AG08396 (cell line): ENCODE measurements around the gene RBBP6.

Experiments
- DNase-seq: peaks from one replicate; pipeline ENCODE4 v3.0.0; 2012; ENCODE audit warnings: low spot score, mixed read lengths

Gene RBBP6

DNA sequence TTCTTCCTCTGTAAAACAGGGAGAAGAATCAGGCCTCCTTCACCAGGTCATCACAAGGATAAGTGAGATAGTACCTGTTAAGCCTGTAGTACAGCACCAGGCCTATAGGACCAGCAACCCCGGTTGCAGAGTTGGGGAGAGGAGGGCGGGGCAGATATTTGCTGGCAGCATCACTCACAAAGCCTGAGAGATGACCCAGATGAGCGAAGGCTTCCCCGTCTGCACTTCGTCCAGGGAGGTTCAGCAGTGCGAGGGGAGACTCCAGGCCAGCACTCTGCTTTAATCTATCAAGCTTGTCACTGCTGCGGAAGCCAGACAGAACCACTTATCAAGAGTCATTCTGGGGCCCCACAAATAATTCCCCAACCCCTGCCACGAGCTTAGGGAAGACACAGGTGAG, 15.8 kb upstream of the RBBP6 start:
- no peak for DNase-seq

DNA sequence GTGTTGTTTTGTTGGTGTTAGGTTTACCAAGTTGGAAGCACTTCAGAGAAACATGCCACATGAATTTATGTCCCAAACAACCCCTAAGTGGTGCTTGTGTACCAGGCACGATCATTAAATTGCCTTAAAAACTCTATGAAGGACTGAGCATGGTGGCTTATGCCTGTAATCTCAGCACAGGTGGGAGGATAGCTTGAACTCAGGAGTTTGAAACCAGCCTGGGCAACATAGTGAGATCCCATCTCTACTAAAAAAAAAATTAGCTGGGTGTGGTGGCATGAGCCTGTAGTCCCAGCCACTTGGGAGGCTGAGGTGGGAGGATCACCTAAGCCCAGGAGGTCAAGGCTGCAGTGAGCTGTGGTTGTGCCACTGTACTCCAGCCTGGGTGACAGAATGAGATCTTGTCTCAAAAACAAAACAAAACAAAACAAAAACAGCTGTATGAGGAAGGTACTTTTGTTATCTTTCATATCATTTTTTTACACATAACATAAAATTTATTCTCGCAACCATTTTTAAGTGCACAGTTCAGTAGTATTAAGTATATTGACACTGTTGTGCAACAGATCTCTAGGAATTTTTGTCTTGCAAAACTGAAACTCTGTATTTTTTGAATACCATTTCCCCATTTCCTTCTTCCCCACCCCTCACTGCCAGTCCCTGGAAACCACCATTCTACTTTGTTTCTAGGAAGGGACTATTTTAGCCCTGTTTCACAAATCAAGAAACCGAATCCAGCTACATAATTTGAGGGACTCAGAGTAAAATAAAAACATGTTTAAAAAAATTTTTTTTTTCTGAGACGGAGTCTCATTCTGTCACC, 14.3 kb upstream of the RBBP6 start:
- DNase-seq, result no peak

GRCh38 chr16:24525970-24526559, 13.3 kb upstream of the RBBP6 start:
- DNase-seq, result peak; percentile 44

DNA sequence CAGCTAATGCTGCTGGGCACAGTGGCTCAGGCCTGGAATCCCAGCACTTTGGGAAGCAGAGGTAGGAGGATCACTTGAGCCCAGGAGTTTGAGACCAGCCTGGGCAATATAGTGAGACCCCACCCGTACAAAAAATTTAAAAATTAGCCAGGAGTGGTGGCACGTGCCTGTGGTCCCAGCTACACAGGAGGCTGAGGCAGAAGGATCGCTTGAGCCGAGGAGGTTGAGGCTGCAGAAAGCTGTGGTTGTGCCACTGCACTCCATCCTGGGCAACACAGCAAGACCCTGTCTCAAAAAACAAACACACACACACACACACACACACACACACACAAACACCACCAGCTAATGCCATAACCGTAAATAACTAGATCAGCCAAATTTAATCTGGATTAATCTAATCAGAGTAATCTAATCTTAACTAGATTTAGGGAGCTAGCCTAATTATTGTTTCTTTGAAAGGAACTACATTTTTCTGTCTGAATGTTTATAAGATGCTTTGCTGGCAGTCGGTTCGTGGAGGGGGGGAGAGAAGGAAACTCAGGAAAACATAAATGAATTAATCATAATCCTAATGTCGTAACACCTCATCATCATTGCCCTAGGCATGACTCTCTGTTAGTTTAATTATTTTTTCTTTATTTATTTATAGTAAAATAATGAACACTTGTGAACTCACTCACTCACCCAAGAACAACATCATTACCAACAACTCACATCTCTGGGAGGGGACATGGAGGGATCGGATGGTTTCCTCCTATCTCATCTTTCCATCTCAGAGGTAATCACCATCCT, 12.5 kb upstream of the RBBP6 start:
- DNase-seq, result no peak

GRCh38 chr16:24531166-24531565, 8.2 kb upstream of the RBBP6 start:
- no peak for DNase-seq

DNA sequence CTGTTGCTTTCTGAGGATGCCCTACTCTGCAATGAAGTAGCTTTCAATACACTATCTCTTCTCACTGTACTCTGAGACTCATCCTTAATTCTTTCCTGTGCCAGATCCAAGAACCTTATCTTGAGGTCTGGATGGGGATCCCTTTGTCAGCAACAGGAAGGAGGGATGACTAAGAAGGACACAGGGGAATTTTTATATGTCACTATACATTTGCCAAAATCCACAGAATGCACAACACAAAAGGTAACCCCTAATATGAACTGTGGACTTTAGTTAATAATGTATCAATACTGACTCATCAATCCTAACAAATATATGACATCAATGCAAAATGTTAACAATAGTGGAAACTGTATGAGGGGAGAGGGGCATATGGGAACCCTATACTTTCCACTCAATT, 4.7 kb upstream of the RBBP6 start:
- DNase-seq, result no peak

- DNase-seq, result no peak
Measured at GRCh38 chr16:24535827-24536226, 3.5 kb upstream of the RBBP6 start.

GRCh38 chr16:24536671-24537070, 2.7 kb upstream of the RBBP6 start:
- DNase-seq, result no peak

- DNase-seq, result peak; percentile 5
Measured at GRCh38 chr16:24537474-24538337, 1.7 kb upstream of the RBBP6 start.

- DNase-seq, result no peak
Measured at GRCh38 chr16:24538756-24539294, 541 bp upstream of the RBBP6 start.

DNA sequence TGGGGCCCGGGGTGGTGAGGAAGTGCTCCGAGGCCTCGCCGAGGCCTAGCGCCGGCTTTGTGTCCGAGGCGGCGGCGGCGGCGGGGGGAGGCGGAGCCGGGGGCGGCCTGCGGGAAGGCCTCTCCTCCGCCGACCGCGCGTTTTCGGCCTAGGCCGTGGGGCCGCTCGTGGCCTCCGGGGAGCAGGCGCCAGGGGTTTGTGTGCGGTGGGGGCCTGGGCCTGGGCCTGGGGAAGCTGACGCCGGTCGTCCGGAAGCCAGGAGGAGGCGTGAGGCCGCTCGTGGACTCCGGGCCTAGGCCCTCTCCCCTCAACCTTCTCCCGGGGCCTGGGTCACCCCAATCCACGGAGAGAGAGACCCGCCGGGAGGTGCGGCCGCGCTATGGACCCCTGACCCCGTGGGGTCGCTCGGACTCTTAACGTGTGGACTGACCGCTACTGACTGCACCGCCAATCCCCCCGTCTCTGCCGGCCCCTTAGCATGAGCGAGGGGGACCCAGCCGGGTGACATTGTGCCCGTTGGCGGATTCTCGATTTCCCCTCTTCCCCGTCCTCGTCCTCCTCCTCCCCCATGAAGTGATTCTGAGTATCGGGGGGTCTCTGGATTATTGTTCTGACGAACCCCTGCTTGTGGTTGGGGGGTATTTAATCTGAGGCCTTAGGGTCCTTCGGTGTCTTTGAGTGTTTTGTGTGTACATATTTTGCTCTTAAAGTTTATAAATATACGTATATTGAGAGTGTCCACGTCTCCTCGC, 660 bp downstream of the RBBP6 start:
- peak; percentile 46 for DNase-seq

- DNase-seq, result peak; percentile 11
Measured at GRCh38 chr16:24540602-24541210, 1.3 kb downstream of the RBBP6 start.

DNA sequence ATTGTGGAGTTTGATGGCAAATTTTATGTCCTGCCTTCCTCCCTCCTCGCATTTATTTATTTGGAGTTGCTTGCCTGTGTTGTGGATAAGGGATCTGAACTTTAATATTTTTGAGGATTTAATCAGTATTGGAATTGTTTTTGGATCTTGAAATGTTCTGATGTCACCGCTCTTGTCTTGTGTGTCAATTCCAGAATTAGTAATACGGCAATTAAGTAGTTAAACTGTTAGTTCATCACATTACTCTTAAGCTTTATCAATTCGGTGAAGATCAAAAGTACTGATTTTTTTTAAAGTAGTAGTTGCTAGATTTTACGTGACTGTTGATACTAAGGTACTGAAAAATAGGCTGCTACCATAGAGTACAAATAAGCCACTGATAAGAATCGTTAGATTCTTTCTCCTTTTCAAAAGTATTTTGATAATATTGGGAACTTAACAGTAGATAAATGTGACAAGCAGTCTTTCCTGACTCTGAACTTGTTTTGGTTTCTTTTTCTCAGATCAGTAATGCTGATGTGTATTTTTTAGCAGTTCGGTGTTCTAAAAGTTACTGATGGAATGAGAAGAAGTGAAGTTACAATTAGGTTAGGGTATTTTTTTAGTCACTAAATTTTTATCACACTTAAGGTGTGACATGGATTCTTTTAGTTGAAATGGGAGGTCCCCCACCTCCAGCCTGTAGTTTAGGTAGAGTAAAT, 2.0 kb downstream of the RBBP6 start:
- DNase-seq, result no peak

DNA sequence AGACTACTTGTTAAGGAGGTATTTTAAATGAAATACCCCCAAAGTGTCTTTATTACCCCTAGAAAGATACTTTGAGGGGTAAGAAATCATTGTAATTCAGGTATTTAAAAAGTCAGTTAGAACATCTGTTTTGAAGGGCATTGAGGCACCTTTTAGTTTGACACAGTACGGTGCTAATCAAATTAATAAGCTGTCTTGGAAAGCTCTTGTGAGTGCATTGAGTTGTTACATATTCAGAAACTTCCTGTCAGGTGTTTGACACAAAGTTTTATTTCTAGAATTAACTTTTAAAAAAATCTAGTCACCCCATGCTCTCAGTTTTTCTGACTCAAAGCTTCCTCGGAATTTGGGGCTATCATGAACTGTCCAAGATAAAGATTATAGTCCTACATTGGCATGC, 4.6 kb downstream of the RBBP6 start:
- no peak for DNase-seq

- DNase-seq, result peak; percentile 26
Measured at GRCh38 chr16:24544640-24545039, 5.3 kb downstream of the RBBP6 start.

- no peak for DNase-seq
Measured at GRCh38 chr16:24550295-24550694, 10.9 kb downstream of the RBBP6 start.

DNA sequence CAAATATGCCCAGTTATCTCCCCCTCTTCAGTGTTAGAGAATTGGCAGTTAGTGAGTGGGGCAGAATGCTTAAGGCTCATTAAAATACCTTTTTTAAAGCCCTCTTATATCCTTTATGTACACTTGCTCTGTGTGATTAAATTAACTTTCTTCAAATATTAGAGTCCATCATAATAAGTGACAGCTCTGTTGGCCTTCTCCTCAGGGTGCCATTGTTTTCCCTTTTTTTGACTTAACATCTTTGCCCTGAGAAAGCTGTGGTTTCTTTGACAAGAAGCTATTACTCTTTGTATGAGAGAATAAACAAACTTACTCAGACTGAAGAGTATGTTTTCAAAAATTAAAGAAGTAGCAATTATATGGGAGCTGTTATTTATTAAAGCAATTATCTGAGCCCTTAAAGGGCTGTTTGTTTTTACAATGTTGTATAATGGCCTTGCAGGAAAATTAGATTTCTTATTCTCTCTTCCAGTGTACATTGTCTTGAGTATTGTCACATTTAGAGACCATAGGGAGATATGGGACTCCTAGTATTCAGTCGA, 13.4 kb downstream of the RBBP6 start:
- DNase-seq, result no peak

GRCh38 chr16:24553983-24554382, 14.6 kb downstream of the RBBP6 start:
- DNase-seq, result no peak

GRCh38 chr16:24555346-24555872, 16.0 kb downstream of the RBBP6 start:
- DNase-seq, result no peak
